Measurements from ENCODE around the gene RIC8A.

GRCh38 chr11:223026-223789 is 15.7 kb downstream of the RIC8A start:
- TF ChIP-seq, protein P1, sequence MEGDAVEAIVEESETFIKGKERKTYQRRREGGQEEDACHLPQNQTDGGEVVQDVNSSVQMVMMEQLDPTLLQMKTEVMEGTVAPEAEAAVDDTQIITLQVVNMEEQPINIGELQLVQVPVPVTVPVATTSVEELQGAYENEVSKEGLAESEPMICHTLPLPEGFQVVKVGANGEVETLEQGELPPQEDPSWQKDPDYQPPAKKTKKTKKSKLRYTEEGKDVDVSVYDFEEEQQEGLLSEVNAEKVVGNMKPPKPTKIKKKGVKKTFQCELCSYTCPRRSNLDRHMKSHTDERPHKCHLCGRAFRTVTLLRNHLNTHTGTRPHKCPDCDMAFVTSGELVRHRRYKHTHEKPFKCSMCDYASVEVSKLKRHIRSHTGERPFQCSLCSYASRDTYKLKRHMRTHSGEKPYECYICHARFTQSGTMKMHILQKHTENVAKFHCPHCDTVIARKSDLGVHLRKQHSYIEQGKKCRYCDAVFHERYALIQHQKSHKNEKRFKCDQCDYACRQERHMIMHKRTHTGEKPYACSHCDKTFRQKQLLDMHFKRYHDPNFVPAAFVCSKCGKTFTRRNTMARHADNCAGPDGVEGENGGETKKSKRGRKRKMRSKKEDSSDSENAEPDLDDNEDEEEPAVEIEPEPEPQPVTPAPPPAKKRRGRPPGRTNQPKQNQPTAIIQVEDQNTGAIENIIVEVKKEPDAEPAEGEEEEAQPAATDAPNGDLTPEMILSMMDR (IDR thresholded peaks at IDR 0.05), result no peak
- TF ChIP-seq POLR2A (IDR thresholded peaks at IDR 0.05), result no peak
